Measurements from ENCODE around the gene BZW2.

BZW2 gene

GRCh38 chr7:16753932-16754855 is 108.2 kb downstream of the BZW2 start:
- no peak for DNase-seq (ENCODE audit: low spot score)

- DNase-seq (ENCODE audit: low spot score) = no peak
Observed at GRCh38 chr7:16754856-16755317, 108.9 kb downstream of the BZW2 start.

- DNase-seq (ENCODE audit: low spot score) = no peak
Observed at GRCh38 chr7:16755397-16755796, 109.4 kb downstream of the BZW2 start.

Data from globus pallidus (tissue), 1 donor.